SK-N-SH treated with all-trans-retinoic acid at 6 μM for 48 hours (cell line): ENCODE results near the gene FOXB1.

Experiments
- ATAC-seq: fragments of 200-7000 bp; cut with Tn5 transposase; 3 replicates; pipeline ENCODE4 v1.9.1; 2020; ENCODE audit warnings: mild to moderate bottlenecking, moderate library complexity
- BACH2 ChIP-seq: fragments of 250-450 bp; sonication (Bioruptor Pico); IDR thresholded peaks from 2 replicates; pipeline ENCODE4 v1.9.0; 2021; ENCODE audit warnings: mild to moderate bottlenecking, borderline replicate concordance
- CREB5 ChIP-seq: fragments of 250-450 bp; sonication (Bioruptor Pico); IDR thresholded peaks from 2 replicates; pipeline ENCODE4 v1.5.1; 2020; ENCODE audit warnings: low read depth, mild to moderate bottlenecking, moderate library complexity
- ESRRG ChIP-seq: fragments of 250-450 bp; sonication (Bioruptor Pico); IDR thresholded peaks from 2 replicates; pipeline ENCODE4 v1.6.1; 2021; ENCODE audit warnings: mild to moderate bottlenecking
- GLIS3 ChIP-seq: fragments of 250-450 bp; sonication (Bioruptor Pico); IDR thresholded peaks from 2 replicates; pipeline ENCODE4 v1.5.0; 2020; ENCODE audit warnings: mild to moderate bottlenecking, moderate library complexity
- OSR1 ChIP-seq: fragments of 250-450 bp; sonication (Bioruptor Pico); IDR thresholded peaks from 2 replicates; pipeline ENCODE4 v1.8.0; 2022; ENCODE audit warnings: moderate library complexity, mild to moderate bottlenecking, inconsistent platforms
- PATZ1 ChIP-seq: fragments of 250-450 bp; sonication (Bioruptor Pico); IDR thresholded peaks from 2 replicates; pipeline ENCODE4 v1.8.0; 2020; ENCODE audit warnings: mild to moderate bottlenecking, moderate library complexity, borderline replicate concordance
- PPARA ChIP-seq: fragments of 250-450 bp; sonication (Bioruptor Pico); IDR thresholded peaks from 2 replicates; pipeline ENCODE4 v1.5.0; 2020; ENCODE audit warnings: mild to moderate bottlenecking, borderline replicate concordance
- RARB ChIP-seq: fragments of 250-450 bp; sonication (Bioruptor Pico); IDR thresholded peaks from 2 replicates; pipeline ENCODE4 v1.8.0; 2021; ENCODE audit warnings: mild to moderate bottlenecking, moderate library complexity
- SNAI2 ChIP-seq: fragments of 250-450 bp; sonication (Bioruptor Pico); IDR thresholded peaks from 2 replicates; pipeline ENCODE4 v1.5.0; 2020; ENCODE audit warnings: mild to moderate bottlenecking, moderate library complexity
- TCF4 ChIP-seq: fragments of 250-450 bp; sonication (Bioruptor Pico); IDR thresholded peaks from 2 replicates; pipeline ENCODE4 v1.8.0; 2021; ENCODE audit warnings: mild to moderate bottlenecking, moderate library complexity, borderline replicate concordance
- TOX ChIP-seq: fragments of 250-450 bp; sonication (Bioruptor Pico); IDR thresholded peaks from 2 replicates; pipeline ENCODE4 v1.8.0; 2021; ENCODE audit warnings: mild to moderate bottlenecking, moderate library complexity, borderline replicate concordance
- TSHZ2 ChIP-seq: fragments of 250-450 bp; sonication (Bioruptor Pico); IDR thresholded peaks from 2 replicates; pipeline ENCODE4 v1.5.0; 2020; ENCODE audit warnings: mild to moderate bottlenecking, moderate library complexity
- ZC3H10 ChIP-seq: fragments of 250-450 bp; sonication (Bioruptor Pico); IDR thresholded peaks from 2 replicates; pipeline ENCODE4 v1.5.1; 2021; ENCODE audit warnings: mild to moderate bottlenecking, moderate library complexity
- ZNF565 ChIP-seq: fragments of 450-650 bp; formaldehyde crosslinking; conservative IDR thresholded peaks from 2 replicates; pipeline ENCODE4 v1.5.0; 2020; ENCODE audit warnings: low read depth, mild to moderate bottlenecking, moderate library complexity
- ZNF70 ChIP-seq: fragments of 450-650 bp; formaldehyde crosslinking; IDR thresholded peaks from 2 replicates; pipeline ENCODE4 v1.5.0; 2020; ENCODE audit warnings: mild to moderate bottlenecking, moderate library complexity
- ZNF8 ChIP-seq: fragments of 450-650 bp; formaldehyde crosslinking; IDR thresholded peaks from 2 replicates; pipeline ENCODE4 v1.5.0; 2020; ENCODE audit warnings: mild to moderate bottlenecking, moderate library complexity

Gene FOXB1

GRCh38 chr15:60003243-60004008 is 685 bp upstream of the FOXB1 start (continued):
- TF ChIP-seq PATZ1 (CRISPR knock-in tag) (no peak), GLIS3 (CRISPR knock-in tag) (no peak), ESRRG (CRISPR knock-in tag) (no peak), TSHZ2 (CRISPR knock-in tag) (no peak), TOX (CRISPR knock-in tag) (no peak), TCF4 (CRISPR knock-in tag) (no peak), ZNF8 (CRISPR knock-in tag) (no peak), PPARA (CRISPR knock-in tag) (no peak), OSR1 (CRISPR knock-in tag) (no peak)

- peak; percentile 9; the same call in 2 of the 3 replicates for ATAC-seq
- TF ChIP-seq BACH2 (CRISPR knock-in tag) (no peak), ZNF565 (CRISPR knock-in tag) (no peak), ZNF70 (CRISPR knock-in tag) (no peak), ZC3H10 (CRISPR knock-in tag) (no peak), SNAI2 (CRISPR knock-in tag) (no peak), PATZ1 (CRISPR knock-in tag) (no peak)
Measured at GRCh38 chr15:60004846-60005351, 788 bp downstream of the FOXB1 start.

GRCh38 chr15:60005352-60006202 is 1.5 kb downstream of the FOXB1 start:
- TF ChIP-seq BACH2 (CRISPR knock-in tag) (no peak), ZNF70 (CRISPR knock-in tag) (no peak)
- peak; percentile 15; the same call in 1 of the 3 replicates for ATAC-seq

- ATAC-seq = peak; percentile 63
Measured at GRCh38 chr15:60006203-60006862, 2.2 kb downstream of the FOXB1 start.

GRCh38 chr15:60006873-60007272 is 2.8 kb downstream of the FOXB1 start:
- no peak for TF ChIP-seq CREB5 (CRISPR knock-in tag)
- TF ChIP-seq RARB (CRISPR knock-in tag) = no peak
- TF ChIP-seq PATZ1 (CRISPR knock-in tag) = no peak
- TF ChIP-seq ZNF8 (CRISPR knock-in tag) = no peak
- no peak for TF ChIP-seq BACH2 (CRISPR knock-in tag)
- ATAC-seq = no peak

More at GRCh38 chr15:60006203-60006862, 2.2 kb downstream of the FOXB1 start:
- no peak for TF ChIP-seq OSR1 (CRISPR knock-in tag)
